ENCODE data around the gene NMRK2.
"Not testable (repeated sequence)": the region's sequence is repeated elsewhere in the genome, so short reads cannot be mapped to it uniquely, and the experiment has no call there.

Gene NMRK2

GRCh38 chr19:3964256-3965194, 31.7 kb downstream of the NMRK2 start:
- DNase-seq (ENCODE audit: low spot score), result no peak

GRCh38 chr19:3966051-3967017, 33.5 kb downstream of the NMRK2 start:
- DNase-seq (ENCODE audit: low spot score), result no peak

GRCh38 chr19:3967983-3968382, 35.1 kb downstream of the NMRK2 start:
- DNase-seq (ENCODE audit: low spot score), result not testable (repeated sequence)

- peak; percentile 50 for DNase-seq (ENCODE audit: low spot score)
Observed at GRCh38 chr19:3968556-3969434, 35.9 kb downstream of the NMRK2 start.

- DNase-seq (ENCODE audit: low spot score), result no peak
Observed at GRCh38 chr19:3969435-3970312, 36.8 kb downstream of the NMRK2 start.

- no peak for DNase-seq (ENCODE audit: low spot score)
Observed at GRCh38 chr19:3970313-3970807, 37.5 kb downstream of the NMRK2 start.

- DNase-seq (ENCODE audit: low spot score), result peak; percentile 97
Observed at GRCh38 chr19:3970808-3971598, 38.1 kb downstream of the NMRK2 start, which contains the start of gene DAPK3. Gene DAPK3 (minus strand): TSS chr19:3971099. CDS start chr19:3969735, 1,364 bp downstream.

- DNase-seq (ENCODE audit: low spot score), result no peak
Observed at GRCh38 chr19:3975144-3975543, 42.3 kb downstream of the NMRK2 start.

GRCh38 chr19:3975637-3976087, 42.8 kb downstream of the NMRK2 start:
- DNase-seq (ENCODE audit: low spot score), result no peak

GRCh38 chr19:3976495-3977241, 43.8 kb downstream of the NMRK2 start:
- no peak for DNase-seq (ENCODE audit: low spot score)

GRCh38 chr19:3977242-3978143, 44.6 kb downstream of the NMRK2 start:
- DNase-seq (ENCODE audit: low spot score), result no peak

- no peak for DNase-seq (ENCODE audit: low spot score)
Observed at GRCh38 chr19:3978145-3978544, 45.3 kb downstream of the NMRK2 start.

GRCh38 chr19:3979289-3979673, 46.4 kb downstream of the NMRK2 start:
- no peak for DNase-seq (ENCODE audit: low spot score)

GRCh38 chr19:3979674-3980352, 46.9 kb downstream of the NMRK2 start:
- no peak for DNase-seq (ENCODE audit: low spot score)

- no peak for DNase-seq (ENCODE audit: low spot score)
Observed at GRCh38 chr19:3980353-3981251, 47.7 kb downstream of the NMRK2 start.

- no peak for DNase-seq (ENCODE audit: low spot score)
Observed at GRCh38 chr19:3981373-3981735, 48.5 kb downstream of the NMRK2 start.

Measured in putamen (tissue), 1 donor.